DMS53 (cell line): ENCODE results near the gene TGOLN2.
A peak's percentile ranks its signal among the peaks of the same experiment; 100 is the strongest.

Experiments used
- DNase-seq: peaks from one replicate; lab custom pipeline; 2025; lab: John Stamatoyannopoulos, UW

The TGOLN2 gene

GRCh38 chr2:85308896-85309555 lies 18.8 kb downstream of the TGOLN2 start:
- DNase-seq: peak; percentile 95

DNA sequence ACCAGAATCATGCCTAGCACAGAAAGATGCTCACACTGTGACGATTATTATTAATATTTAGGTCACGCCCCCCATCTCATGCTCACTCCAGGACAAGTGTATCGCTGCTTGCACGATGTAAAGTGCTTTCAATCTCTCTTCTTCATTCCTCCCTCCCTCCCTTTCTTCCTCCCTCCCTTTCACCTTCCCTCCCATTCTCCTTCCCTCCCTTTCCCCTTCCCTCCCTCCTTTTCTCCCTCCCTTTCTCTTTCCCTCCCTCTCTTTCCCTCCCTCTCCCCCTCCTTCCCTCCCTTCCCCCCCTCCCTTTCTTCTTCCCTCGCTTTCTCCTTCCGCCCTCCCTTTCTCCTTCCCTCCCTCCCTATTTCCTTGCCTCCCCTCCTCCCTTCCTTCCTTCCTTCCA lies 19.6 kb downstream of the TGOLN2 start:
- peak; percentile 43 for DNase-seq

- DNase-seq: peak; percentile 67
Measured at GRCh38 chr2:85307527-85307897, 20.3 kb downstream of the TGOLN2 start.

DNA sequence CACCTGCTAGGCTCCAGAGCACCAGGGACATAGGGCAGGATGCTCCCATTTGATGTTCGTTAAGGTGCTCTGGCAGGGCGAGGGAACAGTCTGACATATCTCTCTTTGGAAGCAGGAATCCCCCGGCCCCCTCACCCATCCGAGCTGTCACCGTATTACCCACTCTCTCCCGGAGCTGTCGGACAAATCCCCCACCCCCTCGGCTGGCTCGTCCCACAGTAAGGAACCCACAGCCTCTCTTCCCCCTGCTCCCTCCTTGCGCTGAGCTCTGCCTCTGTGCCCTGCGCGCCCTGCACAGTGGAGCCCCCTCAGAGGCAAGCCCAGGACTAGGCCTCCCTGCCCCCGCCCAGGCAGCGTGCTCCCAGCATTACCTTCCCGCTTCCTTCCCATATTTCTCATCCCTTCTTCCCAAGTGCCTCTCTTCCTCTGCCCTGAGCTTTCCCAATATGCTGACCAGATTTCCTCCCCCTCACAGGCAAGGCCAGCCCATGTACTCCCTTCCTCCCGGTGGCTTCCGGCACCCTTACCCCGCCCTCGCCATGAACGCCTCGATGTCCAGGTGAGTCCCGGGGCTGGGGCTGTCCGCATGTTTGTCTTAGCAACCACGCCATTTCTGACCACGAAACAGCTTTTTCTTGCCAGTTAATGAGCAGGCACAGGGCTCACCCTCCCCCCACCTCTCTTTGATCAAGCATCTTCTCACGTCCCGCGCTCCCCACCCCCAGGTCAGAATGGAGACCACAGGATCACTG lies 23.8 kb downstream of the TGOLN2 start:
- DNase-seq: no peak

DNA sequence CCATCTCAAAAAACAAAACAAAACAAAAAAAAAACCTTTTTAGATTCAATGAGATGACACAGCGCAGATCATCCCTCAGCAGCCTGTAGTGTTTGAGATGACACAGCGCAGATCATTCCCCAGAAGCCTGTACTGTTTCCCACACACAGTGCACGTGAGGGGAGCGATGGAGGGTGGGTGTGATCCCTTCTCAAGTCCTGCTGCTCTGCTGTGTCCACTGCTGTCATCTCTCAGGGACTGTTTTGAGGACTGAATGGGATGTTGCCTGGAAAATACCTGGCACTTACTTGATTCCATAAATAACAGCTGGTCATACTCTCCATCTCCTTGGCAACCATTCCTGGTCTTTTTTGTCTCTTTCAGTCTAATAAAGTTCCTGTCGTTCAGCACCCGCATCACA lies 25.7 kb downstream of the TGOLN2 start:
- peak; percentile 35 for DNase-seq

DNA sequence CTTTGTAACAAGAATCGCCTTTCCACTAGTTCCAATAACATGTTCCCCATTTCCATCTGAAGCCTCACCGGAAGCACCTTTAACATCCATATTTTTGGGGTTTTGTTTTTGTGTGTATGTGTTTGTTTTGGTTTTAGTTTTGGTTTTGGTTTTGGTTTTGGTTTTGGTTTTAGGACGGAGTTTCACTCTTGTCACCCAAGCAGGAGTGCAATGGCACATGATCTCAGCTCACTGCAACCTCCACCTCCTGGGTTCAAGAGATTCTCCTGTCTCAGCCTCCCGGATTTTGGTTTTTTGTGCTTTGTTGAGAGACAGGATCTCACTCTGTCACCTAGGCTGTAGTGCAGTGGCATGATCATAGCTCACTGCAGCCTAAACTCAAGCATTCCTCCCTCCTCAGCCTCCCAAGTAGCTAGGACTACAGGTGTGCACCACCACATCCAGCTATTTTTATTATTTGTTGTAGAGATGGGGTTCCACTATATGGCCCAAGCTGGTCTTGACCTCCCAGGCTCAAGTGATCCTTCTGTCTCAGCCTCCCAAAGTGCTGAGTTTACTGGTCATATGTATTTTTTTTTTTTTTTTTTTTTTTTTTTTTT lies 36.3 kb downstream of the TGOLN2 start:
- no peak for DNase-seq

GRCh38 chr2:85288244-85288725 lies 39.5 kb downstream of the TGOLN2 start:
- DNase-seq: peak; percentile 16

DNA sequence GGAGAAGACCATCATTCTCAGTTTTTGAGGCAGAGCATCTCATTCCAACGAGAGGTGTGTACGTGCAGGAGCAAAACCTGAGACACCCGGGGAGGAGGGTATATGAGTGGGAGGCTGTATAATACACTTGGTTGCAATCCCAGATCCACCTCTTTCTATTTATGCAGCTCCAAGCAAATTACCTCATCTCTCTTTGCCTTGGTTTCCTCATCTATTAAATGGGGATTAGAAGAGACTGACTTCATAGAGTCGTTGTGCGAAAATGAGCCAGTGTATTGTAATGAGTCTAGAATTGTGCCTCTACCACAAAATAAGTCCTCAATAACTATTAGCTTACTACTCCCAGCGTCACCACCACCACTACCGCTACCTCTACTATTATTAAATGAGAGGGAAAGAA lies 40.1 kb downstream of the TGOLN2 start:
- no peak for DNase-seq

GRCh38 chr2:85286918-85287317 lies 40.9 kb downstream of the TGOLN2 start:
- no peak for DNase-seq

GRCh38 chr2:85283641-85284040 lies 44.1 kb downstream of the TGOLN2 start:
- no peak for DNase-seq

DNA sequence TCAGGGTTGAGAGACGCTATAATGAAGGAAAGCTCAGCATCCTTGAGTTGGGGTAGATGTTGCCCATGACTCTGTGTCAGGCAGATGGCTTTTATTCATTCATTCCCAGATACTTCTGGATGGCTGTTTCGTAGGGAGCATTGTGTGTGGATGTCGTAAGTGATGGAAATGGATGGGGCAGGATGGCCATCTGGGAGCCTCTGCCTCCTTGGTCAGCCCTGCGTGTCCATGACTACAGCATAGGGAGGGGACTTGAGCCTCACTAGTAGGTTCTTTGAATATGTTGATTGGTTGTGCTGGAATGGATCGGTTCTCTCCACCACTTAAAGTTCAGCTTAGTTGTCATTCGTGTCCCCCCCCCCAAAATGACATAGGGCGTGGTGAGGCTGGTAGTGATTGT lies 44.9 kb downstream of the TGOLN2 start:
- no peak for DNase-seq

DNA sequence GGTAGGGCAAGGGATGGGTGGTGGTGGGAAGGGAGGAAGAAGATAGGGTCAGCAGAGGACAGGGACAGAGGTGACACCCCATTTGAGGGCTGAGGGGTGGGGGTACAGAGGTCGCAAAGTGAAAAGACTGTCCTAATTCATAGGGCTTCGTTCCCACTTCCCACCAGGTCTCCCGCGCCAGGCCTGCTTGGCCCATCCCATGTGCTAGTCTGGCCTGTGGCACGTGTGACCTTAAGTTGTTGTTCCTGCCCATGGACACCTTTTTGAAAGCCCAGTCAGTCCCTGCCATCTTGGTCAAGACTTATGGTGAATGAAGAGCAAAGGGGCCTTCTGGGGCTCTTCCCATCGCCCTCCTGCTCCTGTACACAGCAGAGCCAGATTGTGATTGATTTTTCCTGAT lies 46.2 kb downstream of the TGOLN2 start:
- DNase-seq: no peak

DNA sequence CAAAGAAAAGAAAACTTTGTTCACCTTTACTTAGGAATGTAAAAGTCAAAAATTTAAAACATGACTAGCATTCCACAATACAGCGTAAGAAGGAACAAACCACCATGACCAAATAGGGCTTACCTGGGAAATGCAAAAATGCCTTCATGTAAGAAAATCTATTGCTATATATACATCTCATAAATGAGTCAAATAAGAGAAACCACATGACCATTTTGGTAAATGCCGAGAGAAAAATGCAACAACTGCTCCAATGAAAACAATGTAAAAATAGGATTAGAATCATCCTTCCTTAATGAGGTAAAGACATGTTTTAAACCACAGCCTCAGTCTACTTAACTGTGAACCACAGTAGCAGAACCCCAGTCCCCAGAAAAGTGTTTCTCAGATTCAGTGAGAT lies 49.4 kb downstream of the TGOLN2 start:
- DNase-seq: no peak

DNA sequence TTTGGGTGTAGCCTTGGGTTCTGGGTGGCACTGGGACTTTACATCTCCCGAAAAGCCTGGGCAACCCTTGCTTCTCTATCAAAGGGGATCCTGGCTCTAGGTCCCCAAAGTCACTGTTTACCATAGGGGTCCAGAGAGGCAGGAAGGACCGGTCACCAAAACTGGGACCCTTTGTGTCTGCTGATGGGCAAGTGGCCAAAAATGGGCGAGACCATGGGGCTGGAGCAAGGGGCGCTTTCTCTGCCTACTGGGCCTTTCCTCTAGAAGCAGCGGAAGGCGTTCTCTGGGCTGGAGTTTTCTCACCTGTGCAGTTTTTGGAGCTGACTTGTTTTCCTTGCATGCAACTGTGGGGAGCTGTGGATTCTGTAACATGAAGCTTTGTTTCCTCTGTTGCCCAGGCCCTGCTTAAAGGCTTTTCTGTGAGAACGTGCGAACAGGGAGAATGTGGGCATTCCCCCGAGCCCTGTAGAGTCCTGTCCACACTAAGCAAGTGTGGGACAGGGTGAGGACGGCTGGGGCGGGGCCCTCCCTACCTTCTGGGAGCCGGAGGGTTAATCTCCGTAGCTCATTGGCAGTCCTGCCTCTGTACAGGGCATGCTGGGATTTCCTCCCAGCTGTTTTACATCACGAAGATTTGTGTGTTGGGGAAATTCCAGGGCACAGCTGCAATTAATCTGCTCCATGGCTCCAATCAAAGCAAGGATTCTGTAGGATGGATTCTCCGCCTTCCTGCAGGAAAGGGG lies 50.2 kb downstream of the TGOLN2 start:
- no peak for DNase-seq

- no peak for DNase-seq
Measured at GRCh38 chr2:85276571-85277118, 51.1 kb downstream of the TGOLN2 start.

GRCh38 chr2:85275984-85276540 lies 51.7 kb downstream of the TGOLN2 start:
- no peak for DNase-seq

DNA sequence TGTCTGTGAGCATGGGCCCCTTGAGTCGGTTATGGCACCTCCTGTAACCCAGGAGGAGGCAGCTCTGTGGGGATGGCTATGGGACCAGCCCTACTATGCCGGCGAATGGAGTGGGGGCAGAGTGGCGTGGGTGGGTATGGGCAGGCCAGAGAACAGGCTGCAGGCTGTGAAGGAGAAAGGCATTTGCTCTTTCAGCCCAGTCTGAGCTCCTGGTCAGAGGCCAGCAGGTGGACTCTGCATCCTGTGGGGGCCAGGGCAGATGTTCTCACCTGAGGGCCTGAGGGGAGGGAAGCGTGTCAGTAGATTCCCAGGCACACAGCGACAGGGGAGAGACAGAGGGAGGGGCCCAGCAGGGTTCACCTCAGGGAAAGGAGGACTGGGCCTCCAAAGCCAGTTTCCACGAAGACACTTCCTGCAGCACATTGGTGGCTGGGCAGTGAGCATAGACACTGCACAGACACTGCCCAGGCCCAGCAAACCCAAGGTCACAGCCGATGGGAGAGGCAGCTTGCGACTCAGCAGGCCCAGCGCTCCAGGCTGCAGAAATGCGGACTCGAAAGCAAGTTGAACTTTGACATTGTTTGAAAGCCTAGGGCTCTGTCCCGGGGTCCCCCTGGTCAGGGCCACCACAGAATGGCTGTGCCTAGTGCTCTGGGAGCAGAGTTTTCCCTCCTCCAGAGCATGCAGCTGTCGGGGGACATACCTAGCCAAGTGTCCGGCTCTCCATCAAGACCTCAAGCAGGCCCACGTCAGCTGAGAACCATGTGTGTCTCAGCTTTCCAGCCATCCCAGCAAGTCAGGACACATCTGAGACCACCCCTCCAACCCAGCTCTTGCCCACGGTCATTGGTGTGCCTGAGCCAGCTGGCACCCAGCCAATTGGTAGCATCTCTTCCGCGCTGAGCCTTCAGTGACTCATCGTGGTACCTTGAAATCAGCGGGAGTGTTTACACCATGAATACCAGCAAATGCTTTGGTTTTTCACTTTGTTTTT lies 53.8 kb downstream of the TGOLN2 start:
- peak; percentile 78 for DNase-seq

- no peak for DNase-seq
Measured at GRCh38 chr2:85272357-85272756, 55.4 kb downstream of the TGOLN2 start.

DNA sequence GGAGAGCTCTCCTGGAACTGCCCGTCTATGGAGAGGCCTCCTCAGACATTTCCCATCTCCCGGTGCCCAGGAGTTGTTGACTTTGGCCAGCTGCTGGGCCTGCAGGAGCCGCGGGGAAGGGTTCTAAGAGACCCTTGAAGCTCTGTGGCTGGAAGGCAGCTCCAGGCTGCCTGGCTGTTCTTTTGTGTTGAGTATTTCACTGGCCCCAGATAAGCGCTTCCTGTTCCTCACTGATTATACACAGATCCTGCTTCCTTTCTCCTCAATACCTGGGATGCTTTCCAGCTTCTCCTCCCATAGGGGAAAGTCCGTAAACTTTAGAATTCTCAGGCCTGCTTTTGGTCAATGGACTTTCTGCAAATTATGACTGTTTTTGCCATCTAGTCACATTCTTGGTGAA lies 57.8 kb downstream of the TGOLN2 start:
- peak; percentile 17 for DNase-seq
